OCI-LY7 (cell line): ENCODE measurements around the gene CMTR2.

ENCODE experiments used
- EZH2phosphoT487 ChIP-seq: fragments of 200-600 bp; sonication (generic); IDR thresholded peaks from 2 replicates; pipeline ENCODE4 v1.6.1; 2018; ENCODE audit warnings: low read depth, borderline replicate concordance, mild to moderate bottlenecking, mixed run types, antibody characterized with exemption, low read length, moderate library complexity, mixed read lengths
- TF ChIP-seq, protein P1 (sequence below): fragments of 200-600 bp; sonication (generic); conservative IDR thresholded peaks from 2 replicates; pipeline ENCODE4 v1.5.1; 2014; ENCODE audit warnings: mild to moderate bottlenecking, antibody characterized with exemption, low read length, moderate library complexity, mixed read lengths

DNA sequence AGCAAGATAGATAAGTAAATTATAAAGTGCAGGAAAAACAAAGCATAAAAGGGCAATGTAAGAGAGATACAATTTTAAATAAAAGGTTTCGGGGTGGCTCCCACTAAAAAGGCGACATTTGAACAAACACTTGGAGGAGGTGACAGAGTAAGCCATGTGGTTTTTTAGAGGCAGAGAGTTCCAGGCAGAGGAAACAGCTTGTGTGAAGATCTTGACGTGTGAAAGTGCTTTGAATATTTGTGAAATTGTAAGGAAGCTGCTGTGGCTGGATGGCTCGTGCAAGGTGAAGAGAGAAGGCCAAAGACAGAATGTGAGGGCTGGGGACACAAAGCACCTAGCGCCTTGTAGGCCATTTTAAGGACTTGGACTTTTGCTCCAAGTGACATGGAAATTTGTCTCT lies 30.1 kb downstream of the CMTR2 start:
- TF ChIP-seq, protein P1, sequence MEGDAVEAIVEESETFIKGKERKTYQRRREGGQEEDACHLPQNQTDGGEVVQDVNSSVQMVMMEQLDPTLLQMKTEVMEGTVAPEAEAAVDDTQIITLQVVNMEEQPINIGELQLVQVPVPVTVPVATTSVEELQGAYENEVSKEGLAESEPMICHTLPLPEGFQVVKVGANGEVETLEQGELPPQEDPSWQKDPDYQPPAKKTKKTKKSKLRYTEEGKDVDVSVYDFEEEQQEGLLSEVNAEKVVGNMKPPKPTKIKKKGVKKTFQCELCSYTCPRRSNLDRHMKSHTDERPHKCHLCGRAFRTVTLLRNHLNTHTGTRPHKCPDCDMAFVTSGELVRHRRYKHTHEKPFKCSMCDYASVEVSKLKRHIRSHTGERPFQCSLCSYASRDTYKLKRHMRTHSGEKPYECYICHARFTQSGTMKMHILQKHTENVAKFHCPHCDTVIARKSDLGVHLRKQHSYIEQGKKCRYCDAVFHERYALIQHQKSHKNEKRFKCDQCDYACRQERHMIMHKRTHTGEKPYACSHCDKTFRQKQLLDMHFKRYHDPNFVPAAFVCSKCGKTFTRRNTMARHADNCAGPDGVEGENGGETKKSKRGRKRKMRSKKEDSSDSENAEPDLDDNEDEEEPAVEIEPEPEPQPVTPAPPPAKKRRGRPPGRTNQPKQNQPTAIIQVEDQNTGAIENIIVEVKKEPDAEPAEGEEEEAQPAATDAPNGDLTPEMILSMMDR, result no peak
- no peak for TF ChIP-seq EZH2phosphoT487
